WTC11 (cell line): Measurements from ENCODE around the gene PSMG4. TPM values are rescaled to one million over a fixed set of nuclear protein-coding genes. Genes with fewer than 3 reads are reported as not detected.
A peak's percentile ranks its signal among the peaks of the same experiment; 100 is the strongest.

Experiments used
- ATAC-seq: fragments of 200-7000 bp; cut with Tn5 transposase; 2 replicates; pipeline ENCODE4 v1.10.0; 2021; ENCODE audit warnings: mild to moderate bottlenecking, moderate library complexity
- CTCF ChIA-PET: fragments of 300-600 bp; sonication (Branson Sonifier 250); formaldehyde crosslinking; loops from one replicate; lab custom pipeline; 2021; ENCODE audit warnings: antibody characterized with exemption; lab: Charles Lee
- POLR2A ChIA-PET: fragments of 350-600 bp; sonication (Branson Sonifier 250); formaldehyde crosslinking; loops from one replicate; lab custom pipeline; 2021; ENCODE audit warnings: antibody characterized with exemption; lab: Charles Lee
- DNase-seq: peaks from one replicate; pipeline ENCODE4 v3.0.0; 2021; ENCODE audit warnings: low spot score
- H3K27ac Mint-ChIP-seq: 2 replicates; pipeline ENCODE4 v1.8.0; 2021; ENCODE audit warnings: mixed read lengths
- H3K27me3 Mint-ChIP-seq: 2 replicates; pipeline ENCODE4 v1.8.0; 2021; ENCODE audit warnings: low read depth, mild to moderate bottlenecking, moderate library complexity, mixed read lengths
- H3K36me3 Mint-ChIP-seq: 2 replicates; pipeline ENCODE4 v1.8.0; 2021; ENCODE audit warnings: mixed read lengths
- H3K4me1 Mint-ChIP-seq: 2 replicates; pipeline ENCODE4 v1.8.0; 2022; ENCODE audit warnings: mixed read lengths
- H3K4me3 Mint-ChIP-seq: 2 replicates; pipeline ENCODE4 v1.8.0; 2021; ENCODE audit warnings: mild to moderate bottlenecking, moderate library complexity, mixed read lengths
- H3K9me3 Mint-ChIP-seq: 2 replicates; pipeline ENCODE4 v1.8.0; 2021; ENCODE audit warnings: mixed read lengths
- ATF6 ChIP-seq: sonication (generic); formaldehyde crosslinking; IDR thresholded peaks from 2 replicates; pipeline ENCODE4 v1.8.1; 2023; ENCODE audit warnings: mild to moderate bottlenecking, missing genetic modification reagents
- EMX1 ChIP-seq: fragments of 250-450 bp; sonication (Bioruptor Pico); IDR thresholded peaks from 2 replicates; pipeline ENCODE4 v1.8.0; 2021; ENCODE audit warnings: mild to moderate bottlenecking
- FOXK1 ChIP-seq: sonication (generic); formaldehyde crosslinking; IDR thresholded peaks from 2 replicates; pipeline ENCODE4 v1.8.0; 2022; ENCODE audit warnings: mild to moderate bottlenecking, moderate library complexity, missing genetic modification reagents
- FOXP1 ChIP-seq: sonication (generic); formaldehyde crosslinking; IDR thresholded peaks from 2 replicates; pipeline ENCODE4 v1.8.0; 2022; ENCODE audit warnings: missing genetic modification reagents, mild to moderate bottlenecking, moderate library complexity, borderline replicate concordance
- JAZF1 ChIP-seq: fragments of 250-450 bp; sonication (Bioruptor Pico); IDR thresholded peaks from 2 replicates; pipeline ENCODE4 v1.9.0; 2021; ENCODE audit warnings: moderate library complexity, mild to moderate bottlenecking, inconsistent platforms
- NR1H2 ChIP-seq: sonication (generic); formaldehyde crosslinking; IDR thresholded peaks from 2 replicates; pipeline ENCODE4 v1.9.0; 2021; ENCODE audit warnings: mild to moderate bottlenecking, moderate library complexity, missing genetic modification reagents
- TCF7 ChIP-seq: sonication (generic); formaldehyde crosslinking; IDR thresholded peaks from 2 replicates; pipeline ENCODE4 v1.8.0; 2022; ENCODE audit warnings: mild to moderate bottlenecking, low read depth, missing genetic modification reagents, moderate library complexity
- TEAD4 ChIP-seq: sonication (generic); formaldehyde crosslinking; IDR thresholded peaks from 2 replicates; pipeline ENCODE4 v1.8.0; 2022; ENCODE audit warnings: mild to moderate bottlenecking, missing genetic modification reagents
- ZNF121 ChIP-seq: sonication (generic); formaldehyde crosslinking; IDR thresholded peaks from 2 replicates; pipeline ENCODE4 v1.8.0; 2023; ENCODE audit warnings: missing genetic modification reagents
- ZNF317 ChIP-seq: sonication (generic); formaldehyde crosslinking; IDR thresholded peaks from 2 replicates; pipeline ENCODE4 v1.8.1; 2023; ENCODE audit warnings: low read depth, mild to moderate bottlenecking, moderate library complexity, missing genetic modification reagents, borderline replicate concordance
- total RNA-seq: library from RNA; stranded (reverse); gene quantifications from 3 replicates; pipeline ENCODE4 v1.2.3, GENCODE V29; 2021
- TF ChIP-seq, protein P1 (sequence below): fragments of 250-450 bp; sonication (Bioruptor Pico); IDR thresholded peaks from 2 replicates; pipeline ENCODE4 v1.9.0; 2021; ENCODE audit warnings: moderate library complexity, mild to moderate bottlenecking, inconsistent platforms, borderline replicate concordance
- TF ChIP-seq, protein P2 (sequence below): sonication (generic); formaldehyde crosslinking; conservative IDR thresholded peaks from 2 replicates; pipeline ENCODE4 v1.8.1; 2022; ENCODE audit warnings: mild to moderate bottlenecking, missing genetic modification reagents
- TF ChIP-seq, protein P3 (sequence below): sonication (generic); formaldehyde crosslinking; conservative IDR thresholded peaks from 2 replicates; pipeline ENCODE4 v1.8.1; 2023; ENCODE audit warnings: mild to moderate bottlenecking, low read depth, missing genetic modification reagents, moderate library complexity
- TF ChIP-seq, protein P4 (sequence below): sonication (generic); formaldehyde crosslinking; IDR thresholded peaks from 2 replicates; pipeline ENCODE4 v1.8.1; 2022; ENCODE audit warnings: mild to moderate bottlenecking, moderate library complexity, missing genetic modification reagents

PSMG4 gene
- total RNA-seq, 1 experiment from 2014 or later: 38.2 TPM

- no peak for TF ChIP-seq FOXP1 (CRISPR knock-in tag)
- TF ChIP-seq NR1H2 (CRISPR knock-in tag): no peak
- no peak for TF ChIP-seq ZNF317 (CRISPR knock-in tag)
These were observed 19.2 kb downstream of the PSMG4 start (continued) for GRCh38 chr6:3277851-3278416.

- POLR2A ChIA-PET: no interaction called here
- Mint-ChIP-seq H3K27ac (peak overlapping the region; percentile 30), H3K36me3 (peaks cover 23% of the 10 kb centered on the region), H3K27me3 (no peaks in the 10 kb centered on the region), H3K4me1 (peaks cover 25% of the 10 kb centered on the region), H3K9me3 (no peaks in the 10 kb centered on the region), H3K4me3 (no peak overlapping the region)
- TF ChIP-seq JAZF1 (CRISPR knock-in tag) (no peak), ATF6 (no peak), TEAD4 (CRISPR knock-in tag) (no peak), NR1H2 (CRISPR knock-in tag) (no peak), FOXK1 (CRISPR knock-in tag) (no peak), EMX1 (CRISPR knock-in tag) (no peak)
- TF ChIP-seq, protein P1, sequence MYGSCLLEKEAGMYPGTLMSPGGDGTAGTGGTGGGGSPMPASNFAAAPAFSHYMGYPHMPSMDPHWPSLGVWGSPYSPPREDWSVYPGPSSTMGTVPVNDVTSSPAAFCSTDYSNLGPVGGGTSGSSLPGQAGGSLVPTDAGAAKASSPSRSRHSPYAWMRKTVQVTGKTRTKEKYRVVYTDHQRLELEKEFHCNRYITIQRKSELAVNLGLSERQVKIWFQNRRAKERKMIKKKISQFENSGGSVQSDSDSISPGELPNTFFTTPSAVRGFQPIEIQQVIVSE (CRISPR knock-in tag): no peak
- TF ChIP-seq, protein P2, sequence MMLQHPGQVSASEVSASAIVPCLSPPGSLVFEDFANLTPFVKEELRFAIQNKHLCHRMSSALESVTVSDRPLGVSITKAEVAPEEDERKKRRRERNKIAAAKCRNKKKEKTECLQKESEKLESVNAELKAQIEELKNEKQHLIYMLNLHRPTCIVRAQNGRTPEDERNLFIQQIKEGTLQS: no peak
- TF ChIP-seq, protein P3, sequence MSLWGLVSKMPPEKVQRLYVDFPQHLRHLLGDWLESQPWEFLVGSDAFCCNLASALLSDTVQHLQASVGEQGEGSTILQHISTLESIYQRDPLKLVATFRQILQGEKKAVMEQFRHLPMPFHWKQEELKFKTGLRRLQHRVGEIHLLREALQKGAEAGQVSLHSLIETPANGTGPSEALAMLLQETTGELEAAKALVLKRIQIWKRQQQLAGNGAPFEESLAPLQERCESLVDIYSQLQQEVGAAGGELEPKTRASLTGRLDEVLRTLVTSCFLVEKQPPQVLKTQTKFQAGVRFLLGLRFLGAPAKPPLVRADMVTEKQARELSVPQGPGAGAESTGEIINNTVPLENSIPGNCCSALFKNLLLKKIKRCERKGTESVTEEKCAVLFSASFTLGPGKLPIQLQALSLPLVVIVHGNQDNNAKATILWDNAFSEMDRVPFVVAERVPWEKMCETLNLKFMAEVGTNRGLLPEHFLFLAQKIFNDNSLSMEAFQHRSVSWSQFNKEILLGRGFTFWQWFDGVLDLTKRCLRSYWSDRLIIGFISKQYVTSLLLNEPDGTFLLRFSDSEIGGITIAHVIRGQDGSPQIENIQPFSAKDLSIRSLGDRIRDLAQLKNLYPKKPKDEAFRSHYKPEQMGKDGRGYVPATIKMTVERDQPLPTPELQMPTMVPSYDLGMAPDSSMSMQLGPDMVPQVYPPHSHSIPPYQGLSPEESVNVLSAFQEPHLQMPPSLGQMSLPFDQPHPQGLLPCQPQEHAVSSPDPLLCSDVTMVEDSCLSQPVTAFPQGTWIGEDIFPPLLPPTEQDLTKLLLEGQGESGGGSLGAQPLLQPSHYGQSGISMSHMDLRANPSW (CRISPR knock-in tag): no peak
- TF ChIP-seq, protein P4, sequence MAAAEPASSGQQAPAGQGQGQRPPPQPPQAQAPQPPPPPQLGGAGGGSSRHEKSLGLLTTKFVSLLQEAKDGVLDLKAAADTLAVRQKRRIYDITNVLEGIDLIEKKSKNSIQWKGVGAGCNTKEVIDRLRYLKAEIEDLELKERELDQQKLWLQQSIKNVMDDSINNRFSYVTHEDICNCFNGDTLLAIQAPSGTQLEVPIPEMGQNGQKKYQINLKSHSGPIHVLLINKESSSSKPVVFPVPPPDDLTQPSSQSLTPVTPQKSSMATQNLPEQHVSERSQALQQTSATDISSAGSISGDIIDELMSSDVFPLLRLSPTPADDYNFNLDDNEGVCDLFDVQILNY (CRISPR knock-in tag): no peak
- ATAC-seq: no peak
- no peak for DNase-seq
- CTCF ChIA-PET: interaction anchor here (0.6 kb wide), 1 partner anchor 84 kb away, joined by 3 read pairs; no protein-coding TSS in a partner anchor
These were observed 19.9 kb downstream of the PSMG4 start for GRCh38 chr6:3278691-3279090.

DNA sequence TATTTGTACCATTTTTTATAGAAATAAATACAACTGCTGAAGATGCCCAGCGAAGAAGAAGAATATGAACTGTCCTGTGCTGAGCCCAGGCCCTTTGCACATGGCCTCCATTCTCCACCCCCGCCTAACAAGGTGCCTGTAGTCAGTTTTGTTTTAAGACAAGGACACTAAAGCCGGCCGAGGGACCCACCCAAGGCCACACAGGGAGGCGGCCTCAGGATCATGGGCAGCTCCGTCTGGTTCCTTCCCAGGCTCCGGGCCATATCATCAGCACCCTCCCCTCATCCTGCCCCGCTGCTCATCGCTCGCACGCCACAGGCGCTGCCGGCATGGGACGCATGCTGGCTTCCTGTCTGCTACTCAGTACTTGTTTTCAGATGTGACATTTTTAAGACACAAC is 21.3 kb downstream of the PSMG4 start:
- ATAC-seq (no peak), DNase-seq (no peak)
- Mint-ChIP-seq H3K4me1 (peaks cover 25% of the 10 kb centered on the region), H3K36me3 (peaks cover 27% of the 10 kb centered on the region), H3K9me3 (no peaks in the 10 kb centered on the region), H3K4me3 (no peak overlapping the region), H3K27me3 (no peaks in the 10 kb centered on the region), H3K27ac (no peak overlapping the region)
- ChIA-PET POLR2A (no interaction called here), CTCF (interaction anchor here (0.5 to 3.2 kb wide), 34 partner anchors 8 to 653 kb away, joined by 3 to 22 read pairs (median 4); partner anchors contain the start of genes FAM50B, PSMG4 and SLC22A23)
- TF ChIP-seq TCF7 (CRISPR knock-in tag): no peak
- peak; percentile 40; the same call in 1 of the 2 replicates for TF ChIP-seq ZNF121 (CRISPR knock-in tag)
